Gastroesophageal sphincter (tissue), 4 donors: Measurements from ENCODE around the gene ANLN. TPM values are rescaled to one million over a fixed set of nuclear protein-coding genes. Genes with fewer than 3 reads are reported as not detected.
A peak's percentile ranks its signal among the peaks of the same experiment; 100 is the strongest.

Experiments
- ATAC-seq: fragments of 150-250 bp; one replicate; pipeline ENCODE4 v1.9.1; 2016; ENCODE audit warnings: mild to moderate bottlenecking, moderate library complexity
- H3K27ac ChIP-seq, 4 donors: fragments of 200-600 bp; sonication (generic) in 3 of 4; 1 replicate in 3 of 4; 2 replicates in 1 of 4; pipeline ENCODE4 v1.5.1; 2016 to 2019
- H3K27me3 ChIP-seq: fragments of 200-600 bp; sonication (generic); one replicate; pipeline ENCODE4 v1.5.1; 2019
- H3K36me3 ChIP-seq, 2 donors: fragments of 200-600 bp; sonication (generic); one replicate each; pipeline ENCODE4 v1.5.1; 2019; ENCODE audit warnings: control low read depth in 1 of 2
- H3K4me1 ChIP-seq, 3 donors: fragments of 200-600 bp; sonication (generic); 1 replicate in 2 of 3; 2 replicates in 1 of 3; pipeline ENCODE4 v1.5.1; 2016 to 2019; ENCODE audit warnings: control low read depth in 2 of 3
- H3K4me3 ChIP-seq, 2 donors: fragments of 200-600 bp; sonication (generic); one replicate each; pipeline ENCODE4 v1.5.1; 2019; ENCODE audit warnings: mild to moderate bottlenecking in 1 of 2, moderate library complexity in 1 of 2
- H3K9me3 ChIP-seq, 3 donors: fragments of 200-600 bp; sonication (generic); one replicate each; pipeline ENCODE4 v1.5.1; 2017 to 2019; ENCODE audit warnings: control low read depth in 2 of 3
- EP300 ChIP-seq: sonication (generic); formaldehyde crosslinking; IDR thresholded peaks from one replicate; pipeline ENCODE4 v1.6.1; 2017; ENCODE audit warnings: antibody characterized with exemption, mild to moderate bottlenecking
- POLR2A ChIP-seq, 2 donors: fragments of 450-650 bp; IDR thresholded peaks; one replicate each; pipeline ENCODE4 v1.6.1; 2017; ENCODE audit warnings: antibody characterized with exemption in 2 of 2, mild to moderate bottlenecking in 2 of 2, moderate library complexity in 1 of 2
- POLR2AphosphoS5 ChIP-seq: sonication (generic); formaldehyde crosslinking; IDR thresholded peaks from one replicate; pipeline ENCODE4 v1.6.1; 2017; ENCODE audit warnings: antibody characterized with exemption
- WGBS, 2 donors: methylation state at CpG; one replicate each; pipeline ENCODE4 v1.1.5; 2018; ENCODE audit warnings: low coverage in 1 of 2; 5-methylcytosine and 5-hydroxymethylcytosine counted together
- total RNA-seq, 4 donors: library from RNA; depleted of rRNA; stranded (reverse); fragments of >200 nt; gene quantifications; one replicate each; pipeline ENCODE4 v1.1.0, GENCODE V29; 2016
- TF ChIP-seq, protein P1 (sequence below), 4 experiments: fragments of 200-600 bp in 2 of 4; fragments of 450-650 bp in 2 of 4; sonication (generic) in 1 of 4; IDR thresholded peaks; one replicate each; pipeline ENCODE4 v1.5.1; 2017 to 2019; ENCODE audit warnings: antibody characterized with exemption in 4 of 4, mild to moderate bottlenecking in 2 of 4, moderate library complexity in 2 of 4

The ANLN gene
- total RNA-seq, 4 donors from 2014 or later = 2.8 to 20.7 (median 13.9) TPM

GRCh38 chr7:36366718-36367560 is 22.7 kb upstream of the ANLN start:
- H3K9me3 ChIP-seq = no peaks in the 10 kb centered on the region
- H3K27me3 ChIP-seq = no peaks in the 10 kb centered on the region
- peaks cover 2 to 24% (median 3%) of the 10 kb centered on the region in 3 donors for H3K4me1 ChIP-seq
- 2 to 9% methylated on average over 4 to 6 of the region's 96 CpGs for WGBS, 2 donors
- TF ChIP-seq POLR2A (IDR thresholded peaks at IDR 0.05) = peak in 1 of 2 donors; percentile 28
- TF ChIP-seq EP300 = no peak
- peak; percentile 38 for TF ChIP-seq POLR2AphosphoS5
- TF ChIP-seq, protein P1, sequence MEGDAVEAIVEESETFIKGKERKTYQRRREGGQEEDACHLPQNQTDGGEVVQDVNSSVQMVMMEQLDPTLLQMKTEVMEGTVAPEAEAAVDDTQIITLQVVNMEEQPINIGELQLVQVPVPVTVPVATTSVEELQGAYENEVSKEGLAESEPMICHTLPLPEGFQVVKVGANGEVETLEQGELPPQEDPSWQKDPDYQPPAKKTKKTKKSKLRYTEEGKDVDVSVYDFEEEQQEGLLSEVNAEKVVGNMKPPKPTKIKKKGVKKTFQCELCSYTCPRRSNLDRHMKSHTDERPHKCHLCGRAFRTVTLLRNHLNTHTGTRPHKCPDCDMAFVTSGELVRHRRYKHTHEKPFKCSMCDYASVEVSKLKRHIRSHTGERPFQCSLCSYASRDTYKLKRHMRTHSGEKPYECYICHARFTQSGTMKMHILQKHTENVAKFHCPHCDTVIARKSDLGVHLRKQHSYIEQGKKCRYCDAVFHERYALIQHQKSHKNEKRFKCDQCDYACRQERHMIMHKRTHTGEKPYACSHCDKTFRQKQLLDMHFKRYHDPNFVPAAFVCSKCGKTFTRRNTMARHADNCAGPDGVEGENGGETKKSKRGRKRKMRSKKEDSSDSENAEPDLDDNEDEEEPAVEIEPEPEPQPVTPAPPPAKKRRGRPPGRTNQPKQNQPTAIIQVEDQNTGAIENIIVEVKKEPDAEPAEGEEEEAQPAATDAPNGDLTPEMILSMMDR (IDR thresholded peaks at IDR 0.05) = peak; percentile 75 to 94 (median 90)
- peak overlapping the region; percentile 85 to 93 for H3K4me3 ChIP-seq
- no peaks in the 10 kb centered on the region for H3K36me3 ChIP-seq
- H3K27ac ChIP-seq = peak overlapping the region; percentile 32 to 90 (median 82)
- peak; percentile 96 for ATAC-seq

DNA sequence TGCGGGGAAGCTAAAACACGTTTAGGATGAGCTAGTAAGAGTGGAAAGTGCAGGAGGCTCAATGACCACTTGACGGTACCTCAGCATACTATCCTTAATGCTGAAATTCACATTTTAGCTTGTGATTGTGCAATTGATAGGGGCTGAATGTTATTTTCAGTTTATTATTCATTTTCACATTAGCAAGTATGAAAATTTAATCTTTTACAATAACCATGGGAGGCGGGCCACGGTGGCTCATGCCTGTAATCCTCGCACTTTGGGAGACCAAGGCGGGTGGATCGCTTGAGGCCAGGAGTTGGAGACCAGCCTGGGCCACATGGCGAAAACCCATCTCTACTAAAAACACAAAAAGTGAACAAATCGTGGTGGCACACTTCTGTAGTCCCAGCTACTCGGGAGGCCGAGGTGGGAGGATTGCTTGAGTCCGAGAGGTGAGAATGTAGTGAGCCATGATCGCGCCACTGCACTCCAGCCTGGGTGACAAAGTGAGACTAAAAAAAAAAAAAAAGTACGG is 22.0 kb upstream of the ANLN start:
- H3K27me3 ChIP-seq = no peaks in the 10 kb centered on the region
- peaks cover 2 to 24% (median 3%) of the 10 kb centered on the region in 3 donors for H3K4me1 ChIP-seq
- TF ChIP-seq EP300 (no peak), POLR2AphosphoS5 (no peak), POLR2A (IDR thresholded peaks at IDR 0.05) (no peak)
- TF ChIP-seq, protein P1 (IDR thresholded peaks at IDR 0.05) = no peak
- no peaks in the 10 kb centered on the region for H3K36me3 ChIP-seq
- WGBS, 2 donors = 59 to 67% methylated on average over 12 to 14 of the region's 16 CpGs
- peak; percentile 63 for ATAC-seq
- peak overlapping the region; percentile 85 to 93 for H3K4me3 ChIP-seq
- no peaks in the 10 kb centered on the region for H3K9me3 ChIP-seq
- peak overlapping the region in 3 of 4 donors; percentile 79 to 90 (median 86) for H3K27ac ChIP-seq

DNA sequence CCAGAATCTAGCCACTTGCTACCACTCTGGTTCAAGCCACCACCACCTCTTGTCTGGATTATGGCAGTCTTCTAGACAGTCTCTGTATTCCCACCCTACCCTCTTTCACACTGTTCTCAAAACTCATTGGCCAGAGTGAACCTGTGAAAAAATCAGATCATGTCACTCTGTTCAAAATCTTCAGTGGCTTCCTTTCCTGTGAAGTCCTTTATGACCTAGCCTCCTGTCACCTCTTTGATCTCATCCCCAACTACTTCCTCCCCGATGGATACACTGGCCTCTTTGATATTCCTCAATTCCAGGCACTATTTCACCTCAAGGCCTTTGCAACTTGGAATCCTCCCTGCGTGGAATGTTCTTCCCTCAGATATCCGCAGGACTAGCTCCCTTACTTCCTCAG is 21.2 kb upstream of the ANLN start:
- no peaks in the 10 kb centered on the region for H3K9me3 ChIP-seq
- WGBS, 2 donors = 83% methylated on average over 3 of the region's 3 CpGs
- H3K27me3 ChIP-seq = no peaks in the 10 kb centered on the region
- H3K36me3 ChIP-seq = no peaks in the 10 kb centered on the region
- H3K27ac ChIP-seq = no peak overlapping the region
- H3K4me3 ChIP-seq = no peak overlapping the region
- no peak for ATAC-seq
- TF ChIP-seq POLR2AphosphoS5 (no peak), EP300 (no peak), POLR2A (IDR thresholded peaks at IDR 0.05) (no peak)
- TF ChIP-seq, protein P1 (IDR thresholded peaks at IDR 0.05) = no peak
- H3K4me1 ChIP-seq = peaks cover 2 to 24% (median 3%) of the 10 kb centered on the region in 3 donors

- TF ChIP-seq EP300 (no peak), POLR2A (IDR thresholded peaks at IDR 0.05) (no peak), POLR2AphosphoS5 (no peak)
- TF ChIP-seq, protein P1 (IDR thresholded peaks at IDR 0.05) = no peak
- Histone ChIP-seq H3K36me3 (no peaks in the 10 kb centered on the region), H3K27me3 (no peaks in the 10 kb centered on the region), H3K27ac (no peak overlapping the region), H3K9me3 (no peaks in the 10 kb centered on the region), H3K4me3 (no peak overlapping the region), H3K4me1 (peaks cover 2 to 24% (median 3%) of the 10 kb centered on the region in 3 donors)
- ATAC-seq = no peak
- WGBS, 2 donors = 82 to 100% methylated on average over 1 of the region's 1 CpG
Observed at GRCh38 chr7:36369171-36369570, 20.5 kb upstream of the ANLN start.
